ENCODE results near the gene KDM8.
A peak's percentile ranks its signal among the peaks of the same experiment; 100 is the strongest.
"Not testable (repeated sequence)": the region's sequence is repeated elsewhere in the genome, so short reads cannot be mapped to it uniquely, and the experiment has no call there.

Gene KDM8

GRCh38 chr16:27243725-27244362, 40.5 kb downstream of the KDM8 start:
- DNase-seq (ENCODE audit: low read depth): no peak

- DNase-seq (ENCODE audit: low read depth): no peak
These were observed 41.0 kb downstream of the KDM8 start for GRCh38 chr16:27244363-27244755.

- no peak for DNase-seq (ENCODE audit: low read depth)
These were observed 42.2 kb downstream of the KDM8 start for GRCh38 chr16:27245276-27246172.

- DNase-seq (ENCODE audit: low read depth): no peak
These were observed 43.1 kb downstream of the KDM8 start for GRCh38 chr16:27246439-27246838.

- DNase-seq (ENCODE audit: low read depth): not testable (repeated sequence)
These were observed 43.8 kb downstream of the KDM8 start for GRCh38 chr16:27247076-27247475.

GRCh38 chr16:27248036-27248435, 44.7 kb downstream of the KDM8 start:
- DNase-seq (ENCODE audit: low read depth): no peak

GRCh38 chr16:27248886-27249285, 45.6 kb downstream of the KDM8 start:
- not testable (repeated sequence) for DNase-seq (ENCODE audit: low read depth)

- no peak for DNase-seq (ENCODE audit: low read depth)
These were observed 48.3 kb downstream of the KDM8 start for GRCh38 chr16:27251541-27252205.

GRCh38 chr16:27252206-27252585, 48.9 kb downstream of the KDM8 start:
- DNase-seq (ENCODE audit: low read depth): no peak

GRCh38 chr16:27253526-27253930, 50.2 kb downstream of the KDM8 start:
- no peak for DNase-seq (ENCODE audit: low read depth)

GRCh38 chr16:27254262-27254811, 51.0 kb downstream of the KDM8 start:
- no peak for DNase-seq (ENCODE audit: low read depth)

GRCh38 chr16:27256861-27257260, 53.5 kb downstream of the KDM8 start:
- no peak for DNase-seq (ENCODE audit: low read depth)

- DNase-seq (ENCODE audit: low read depth): no peak
These were observed 53.9 kb downstream of the KDM8 start for GRCh38 chr16:27257271-27257670.

- DNase-seq (ENCODE audit: low read depth): no peak
These were observed 55.0 kb downstream of the KDM8 start for GRCh38 chr16:27258241-27258734.

GRCh38 chr16:27259710-27260109, 56.4 kb downstream of the KDM8 start:
- DNase-seq (ENCODE audit: low read depth): no peak

- not testable (repeated sequence) for DNase-seq (ENCODE audit: low read depth)
These were observed 59.6 kb downstream of the KDM8 start for GRCh38 chr16:27262904-27263423.

GRCh38 chr16:27264151-27264550, 60.8 kb downstream of the KDM8 start:
- no peak for DNase-seq (ENCODE audit: low read depth)

- no peak for DNase-seq (ENCODE audit: low read depth)
These were observed 62.7 kb downstream of the KDM8 start for GRCh38 chr16:27265982-27266381.

- DNase-seq (ENCODE audit: low read depth): no peak
These were observed 63.8 kb downstream of the KDM8 start for GRCh38 chr16:27267037-27267677.

- peak; percentile 95 for DNase-seq (ENCODE audit: low read depth)
These were observed 65.3 kb downstream of the KDM8 start, which contains the start of gene NSMCE1 for GRCh38 chr16:27268376-27269299. Gene NSMCE1, minus strand, starts transcription at chr16:27268772. Its CDS starts 11,202 bp downstream, at chr16:27257570.
